K562 (cell line): ENCODE measurements around the gene CCSER2.

ENCODE experiments used
- CTCF ChIP-seq, 3 experiments: IDR thresholded peaks in 2 of 3; conservative IDR thresholded peaks in 1 of 3; 2 replicates each; pipeline ENCODE4 v1.5.1; 2011 to 2012; ENCODE audit warnings: low read length in 3 of 3, mild to moderate bottlenecking in 3 of 3, control low read depth in 2 of 3, improper control_type of control experiment in 1 of 3, inconsistent platforms in 1 of 3, low read depth in 1 of 3, mixed read lengths in 1 of 3, moderate library complexity in 1 of 3; ENCODE audit not compliant: insufficient read depth in 2 of 3
- E2F1 ChIP-seq: sonication (generic); formaldehyde crosslinking; IDR thresholded peaks from 2 replicates; pipeline ENCODE4 v1.8.1; 2023; ENCODE audit warnings: mild to moderate bottlenecking, missing genetic modification reagents, moderate library complexity
- ETV1 ChIP-seq: fragments of 450-650 bp; conservative IDR thresholded peaks from 2 replicates; pipeline ENCODE4 v1.6.1; 2016; ENCODE audit warnings: missing genetic modification characterization, control low read depth, low read depth, missing compliant biosample characterization
- MAX ChIP-seq: sonication (generic); formaldehyde crosslinking; IDR thresholded peaks from 2 replicates; pipeline ENCODE4 v1.9.0; 2022; ENCODE audit warnings: mild to moderate bottlenecking, missing genetic modification reagents
- NCOA2 ChIP-seq, 2 experiments: fragments of 450-650 bp; IDR thresholded peaks; 2 replicates each; pipeline ENCODE4 v1.6.1; 2018; ENCODE audit warnings: mild to moderate bottlenecking in 2 of 2, moderate library complexity in 1 of 2; ENCODE audit not compliant: partially characterized antibody in 2 of 2
- POLR2A ChIP-seq: fragments of 450-650 bp; conservative IDR thresholded peaks from 2 replicates; pipeline ENCODE4 v1.6.1; 2016
- PRDM10 ChIP-seq: fragments of 450-650 bp; IDR thresholded peaks from 2 replicates; pipeline ENCODE4 v1.6.1; 2018; ENCODE audit not compliant: partially characterized antibody
- SP1 ChIP-seq: sonication (generic); formaldehyde crosslinking; IDR thresholded peaks from 2 replicates; pipeline ENCODE4 v1.8.1; 2022; ENCODE audit warnings: mild to moderate bottlenecking, missing genetic modification reagents
- STAT5B ChIP-seq: fragments of 250-450 bp; sonication (Bioruptor Pico); IDR thresholded peaks from 2 replicates; pipeline ENCODE4 v1.8.0; 2021; ENCODE audit warnings: mild to moderate bottlenecking, inconsistent platforms
- STAT6 ChIP-seq: sonication (generic); formaldehyde crosslinking; IDR thresholded peaks from 2 replicates; pipeline ENCODE4 v1.8.1; 2023; ENCODE audit warnings: mild to moderate bottlenecking, missing genetic modification reagents
- THRA ChIP-seq: fragments of 450-650 bp; IDR thresholded peaks from 2 replicates; pipeline ENCODE4 v1.6.1; 2017; ENCODE audit warnings: mild to moderate bottlenecking, moderate library complexity

GRCh38 chr10:84336406-84337090 lies 8.2 kb downstream of the CCSER2 start:
- TF ChIP-seq STAT5B (CRISPR knock-in tag) (no peak), ETV1 (tag) (no peak), NCOA2 (IDR thresholded peaks at IDR 0.05; ENCODE audit: partially characterized antibody in 2 of 2) (no peak), THRA (no peak), SP1 (no peak), MAX (CRISPR knock-in tag) (no peak), STAT6 (CRISPR knock-in tag) (no peak), POLR2A (no peak), E2F1 (CRISPR knock-in tag) (no peak), CTCF (IDR thresholded peaks at IDR 0.05 in 2 of 3, conservative IDR thresholded peaks at IDR 0.05 in 1 of 3; ENCODE audit: insufficient read depth in 2 of 3, low read depth in 1 of 3, low read length in 3 of 3) (no peak), PRDM10 (no peak)
